WERI-Rb-1 (cell line): ENCODE results near the gene USP20.
"Not testable (repeated sequence)": the region's sequence is repeated elsewhere in the genome, so short reads cannot be mapped to it uniquely, and the experiment has no call there.

Experiments used
- DNase-seq: peaks from one replicate; pipeline ENCODE4 v3.0.0-alpha.2; 2020
- H3K27ac ChIP-seq: fragments of 250-450 bp; sonication (Bioruptor Pico); 2 replicates; pipeline ENCODE4 v1.5.1; 2020; ENCODE audit warnings: mild to moderate bottlenecking, moderate library complexity
- H3K27me3 ChIP-seq: fragments of 250-450 bp; sonication (Bioruptor Pico); 2 replicates; pipeline ENCODE4 v1.5.1; 2021; ENCODE audit warnings: mild to moderate bottlenecking, low read depth, moderate library complexity; ENCODE audit not compliant: insufficient read depth, severe bottlenecking
- H3K36me3 ChIP-seq: fragments of 250-450 bp; sonication (Bioruptor Pico); 2 replicates; pipeline ENCODE4 v1.5.1; 2020; ENCODE audit warnings: mild to moderate bottlenecking, moderate library complexity
- H3K4me3 ChIP-seq: 2 replicates; pipeline ENCODE4 v1.5.1; 2011; ENCODE audit warnings: low read depth, mild to moderate bottlenecking, control low read depth, low read length
- H3K9me3 ChIP-seq: fragments of 250-450 bp; sonication (Bioruptor Pico); 2 replicates; pipeline ENCODE4 v1.5.1; 2021; ENCODE audit warnings: mild to moderate bottlenecking, moderate library complexity; ENCODE audit not compliant: severe bottlenecking
- CTCF ChIP-seq: IDR thresholded peaks from 2 replicates; pipeline ENCODE4 v1.5.1; 2011; ENCODE audit warnings: low read depth, mild to moderate bottlenecking, control low read depth, inconsistent platforms, low read length

USP20 gene

GRCh38 chr9:129889941-129890717, 54.9 kb downstream of the USP20 start:
- H3K9me3 ChIP-seq: no peaks in the 10 kb centered on the region
- no peak for DNase-seq
- no peak overlapping the region for H3K27ac ChIP-seq

GRCh38 chr9:129890718-129891299, 55.6 kb downstream of the USP20 start:
- not testable (repeated sequence) for H3K27me3 ChIP-seq, H3K27ac ChIP-seq, H3K9me3 ChIP-seq, DNase-seq, H3K4me3 ChIP-seq
- H3K36me3 ChIP-seq: peaks cover 20% of the 10 kb centered on the region

More at GRCh38 chr9:129889941-129890717, 54.9 kb downstream of the USP20 start:
- Histone ChIP-seq H3K4me3 (no peak overlapping the region), H3K36me3 (peaks cover 16% of the 10 kb centered on the region), H3K27me3 (no peaks in the 10 kb centered on the region)
- no peak for TF ChIP-seq CTCF

GRCh38 chr9:129891569-129891968, 56.3 kb downstream of the USP20 start:
- no peak for DNase-seq
- no peaks in the 10 kb centered on the region for H3K27me3 ChIP-seq
- no peak overlapping the region for H3K27ac ChIP-seq
- H3K9me3 ChIP-seq: no peaks in the 10 kb centered on the region
- H3K4me3 ChIP-seq: no peak overlapping the region
- H3K36me3 ChIP-seq: peaks cover 20% of the 10 kb centered on the region
- TF ChIP-seq CTCF: no peak

- Histone ChIP-seq H3K27me3 (no peaks in the 10 kb centered on the region), H3K9me3 (no peaks in the 10 kb centered on the region), H3K4me3 (no peak overlapping the region), H3K27ac (no peak overlapping the region), H3K36me3 (peaks cover 32% of the 10 kb centered on the region)
- no peak for TF ChIP-seq CTCF
- DNase-seq: no peak
Measured at GRCh38 chr9:129894120-129894823, 59.0 kb downstream of the USP20 start.

GRCh38 chr9:129895376-129896268, 60.4 kb downstream of the USP20 start:
- TF ChIP-seq CTCF: no peak

More at GRCh38 chr9:129895376-129896268, 60.4 kb downstream of the USP20 start:
- Histone ChIP-seq H3K4me3 (no peak overlapping the region), H3K27ac (no peak overlapping the region), H3K36me3 (peaks cover 39% of the 10 kb centered on the region), H3K27me3 (no peaks in the 10 kb centered on the region), H3K9me3 (no peaks in the 10 kb centered on the region)
- DNase-seq: no peak
